ENCODE measurements around the gene CLSTN3.
A peak's percentile ranks its signal among the peaks of the same experiment; 100 is the strongest.
"Not testable (repeated sequence)": the region's sequence is repeated elsewhere in the genome, so short reads cannot be mapped to it uniquely, and the experiment has no call there.

The CLSTN3 gene

GRCh38 chr12:7150356-7150755, 20.2 kb downstream of the CLSTN3 start:
- no peak for DNase-seq (ENCODE audit: low read depth in 2 of 2)

- no peak for DNase-seq (ENCODE audit: low read depth in 2 of 2)
Observed at GRCh38 chr12:7150841-7151240, 20.7 kb downstream of the CLSTN3 start.

GRCh38 chr12:7151532-7151931, 21.4 kb downstream of the CLSTN3 start:
- DNase-seq (ENCODE audit: low read depth in 2 of 2), result no peak

GRCh38 chr12:7152818-7153217, 22.6 kb downstream of the CLSTN3 start:
- no peak for DNase-seq (ENCODE audit: low read depth in 2 of 2)

GRCh38 chr12:7154042-7154441, 23.9 kb downstream of the CLSTN3 start:
- no peak for DNase-seq (ENCODE audit: low read depth in 2 of 2)

GRCh38 chr12:7154901-7155470, 24.8 kb downstream of the CLSTN3 start:
- no peak for DNase-seq (ENCODE audit: low read depth in 2 of 2)

- no peak for DNase-seq (ENCODE audit: low read depth in 2 of 2)
Observed at GRCh38 chr12:7155471-7156034, 25.4 kb downstream of the CLSTN3 start.

GRCh38 chr12:7156259-7157197, 26.4 kb downstream of the CLSTN3 start:
- no peak for DNase-seq (ENCODE audit: low read depth in 2 of 2)

GRCh38 chr12:7157391-7157790, 27.2 kb downstream of the CLSTN3 start:
- DNase-seq (ENCODE audit: low read depth in 2 of 2), result no peak

- DNase-seq (ENCODE audit: low read depth in 2 of 2), result no peak
Observed at GRCh38 chr12:7158781-7159609, 28.8 kb downstream of the CLSTN3 start.

GRCh38 chr12:7160183-7160582, 30.0 kb downstream of the CLSTN3 start:
- DNase-seq (ENCODE audit: low read depth in 2 of 2), result no peak

- no peak for DNase-seq (ENCODE audit: low read depth in 2 of 2)
Observed at GRCh38 chr12:7161327-7161726, 31.2 kb downstream of the CLSTN3 start.

- DNase-seq (ENCODE audit: low read depth in 2 of 2), result no peak
Observed at GRCh38 chr12:7161811-7162210, 31.6 kb downstream of the CLSTN3 start.

- peak in 1 of 2 experiments; percentile 14 for DNase-seq (ENCODE audit: low read depth in 2 of 2)
Observed at GRCh38 chr12:7162691-7163114, 32.5 kb downstream of the CLSTN3 start.

GRCh38 chr12:7169951-7170350, 39.8 kb downstream of the CLSTN3 start:
- DNase-seq (ENCODE audit: low read depth in 2 of 2), result no peak

GRCh38 chr12:7171854-7172253, 41.7 kb downstream of the CLSTN3 start:
- DNase-seq (ENCODE audit: low read depth in 2 of 2), result no peak

GRCh38 chr12:7175493-7175892, 45.3 kb downstream of the CLSTN3 start:
- no peak for DNase-seq (ENCODE audit: low read depth in 2 of 2)

- no peak for DNase-seq (ENCODE audit: low read depth in 2 of 2)
Observed at GRCh38 chr12:7176595-7176994, 46.4 kb downstream of the CLSTN3 start.

- no peak for DNase-seq (ENCODE audit: low read depth in 2 of 2)
Observed at GRCh38 chr12:7178481-7178880, 48.3 kb downstream of the CLSTN3 start.

GRCh38 chr12:7180685-7181084, 50.5 kb downstream of the CLSTN3 start:
- no peak for DNase-seq (ENCODE audit: low read depth in 2 of 2)

GRCh38 chr12:7186058-7186457, 55.9 kb downstream of the CLSTN3 start:
- not testable (repeated sequence) for DNase-seq (ENCODE audit: low read depth in 2 of 2)
